K562 (cell line): ENCODE results near the gene OSBPL7. TPM values are rescaled to one million over a fixed set of nuclear protein-coding genes. Genes with fewer than 3 reads are reported as not detected.

Source experiments
- BRCA1 ChIP-seq, 2 experiments: fragments of 450-650 bp in 1 of 2; sonication (generic) in 1 of 2; formaldehyde crosslinking in 1 of 2; IDR thresholded peaks; 2 replicates each; pipeline versions ENCODE4 v1.5.0 to v1.6.1; 2017 to 2020; ENCODE audit warnings: mild to moderate bottlenecking in 1 of 2, missing genetic modification reagents in 1 of 2
- CEBPB ChIP-seq: fragments of 450-650 bp; IDR thresholded peaks from 2 replicates; pipeline ENCODE4 v1.6.1; 2016; ENCODE audit warnings: missing genetic modification characterization, missing compliant biosample characterization
- ESRRA ChIP-seq: fragments of 450-650 bp; IDR thresholded peaks from 2 replicates; pipeline ENCODE4 v1.6.1; 2014; ENCODE audit warnings: low read depth, mild to moderate bottlenecking, moderate library complexity, borderline replicate concordance
- HMBOX1 ChIP-seq: sonication (generic); IDR thresholded peaks from 2 replicates; pipeline ENCODE4 v1.6.1; 2016
- MXI1 ChIP-seq: IDR thresholded peaks from 2 replicates; pipeline ENCODE4 v1.6.1; 2011; ENCODE audit warnings: low read depth, mild to moderate bottlenecking, improper control_type of control experiment, low read length
- NCOA6 ChIP-seq: fragments of 450-650 bp; IDR thresholded peaks from 2 replicates; pipeline ENCODE4 v1.6.1; 2017; ENCODE audit warnings: mild to moderate bottlenecking
- NFIC ChIP-seq: fragments of 450-650 bp; IDR thresholded peaks from 2 replicates; pipeline ENCODE4 v1.6.1; 2017; ENCODE audit warnings: mild to moderate bottlenecking, inconsistent platforms
- NR1H2 ChIP-seq: sonication (generic); formaldehyde crosslinking; IDR thresholded peaks from 2 replicates; pipeline ENCODE4 v1.4.0; 2020; ENCODE audit warnings: mild to moderate bottlenecking, missing genetic modification reagents
- POLR2AphosphoS5 ChIP-seq: IDR thresholded peaks from 2 replicates; pipeline ENCODE4 v1.6.1; 2011; ENCODE audit warnings: mild to moderate bottlenecking, low read depth, low read length, moderate library complexity; ENCODE audit not compliant: control insufficient read depth, insufficient read depth
- PTBP1 ChIP-seq: fragments of 200-400 bp; formaldehyde crosslinking; IDR thresholded peaks from 2 replicates; pipeline ENCODE4 v1.6.1; 2017; ENCODE audit warnings: low read depth, low read length
- PURB ChIP-seq: sonication (generic); formaldehyde crosslinking; IDR thresholded peaks from 2 replicates; pipeline ENCODE4 v1.9.0; 2021; ENCODE audit warnings: low read depth, mild to moderate bottlenecking, missing genetic modification reagents
- SETDB1 ChIP-seq: IDR thresholded peaks from one replicate; pipeline ENCODE4 v1.6.1; 2012; ENCODE audit warnings: low read length, control low read depth, inconsistent platforms
- SRSF1 ChIP-seq: fragments of 200-400 bp; formaldehyde crosslinking; IDR thresholded peaks from 2 replicates; pipeline ENCODE4 v1.6.1; 2017; ENCODE audit warnings: mild to moderate bottlenecking, low read depth, low read length, moderate library complexity
- TAL1 ChIP-seq: fragments of 450-650 bp; IDR thresholded peaks from 2 replicates; pipeline ENCODE4 v1.6.1; 2016; ENCODE audit warnings: mild to moderate bottlenecking
- TCF7L2 ChIP-seq: fragments of 150-350 bp; IDR thresholded peaks from 2 replicates; pipeline ENCODE4 v1.6.1; 2016; ENCODE audit warnings: low read depth, mild to moderate bottlenecking, low read length, moderate library complexity
- ZHX1 ChIP-seq: fragments of 150-350 bp; conservative IDR thresholded peaks from 2 replicates; pipeline ENCODE4 v1.6.1; 2014; ENCODE audit warnings: low read length
- ZNF224 ChIP-seq: sonication (generic); formaldehyde crosslinking; IDR thresholded peaks from 2 replicates; pipeline ENCODE4 v1.8.0; 2022; ENCODE audit warnings: mild to moderate bottlenecking, missing genetic modification reagents
- ZSCAN32 ChIP-seq: fragments of 450-650 bp; formaldehyde crosslinking; IDR thresholded peaks from 2 replicates; pipeline ENCODE4 v1.4.0; 2020; ENCODE audit warnings: mild to moderate bottlenecking, moderate library complexity
- polyA plus RNA-seq, 8 experiments: library from polyadenylated mRNA; depleted of rRNA in 4 of 8; stranded (reverse) in 5 of 8; unstranded in 3 of 8; fragments of >200 nt; fragmentation: Nextera tagmentation in 2 of 8; fragmentation: Illumina TruSeq in 1 of 8; extraction: Ambion mirVana in 2 of 8; extraction: Trizol in 1 of 8; gene quantifications; 2 replicates each; pipeline versions ENCODE4 v1.2.1 to v1.2.3, GENCODE V29; 2011 to 2014; ENCODE audit warnings: inconsistent platforms in 1 of 8, missing spikeins in 1 of 8
- total RNA-seq, 7 experiments: library from RNA; depleted of rRNA in 6 of 7; stranded (reverse); fragments of >200 nt in 6 of 7; fragmentation: Illumina TruSeq in 2 of 7; extraction: Trizol in 2 of 7; gene quantifications; 2 replicates each; pipeline versions ENCODE4 v1.2.1 to v1.2.3, GENCODE V29; 2011 to 2021; ENCODE audit warnings: low replicate concordance in 1 of 7
- TF ChIP-seq, protein P1 (sequence below): fragments of 450-650 bp; IDR thresholded peaks from 2 replicates; pipeline ENCODE4 v1.6.1; 2014; ENCODE audit warnings: low read depth, mild to moderate bottlenecking, moderate library complexity, borderline replicate concordance
- TF ChIP-seq, protein P2 (sequence below): fragments of 450-650 bp; formaldehyde crosslinking; IDR thresholded peaks from 2 replicates; pipeline ENCODE4 v1.4.0; 2020; ENCODE audit warnings: mild to moderate bottlenecking, moderate library complexity
- TF ChIP-seq, protein P3 (sequence below): fragments of 450-650 bp; formaldehyde crosslinking; IDR thresholded peaks from 2 replicates; pipeline ENCODE4 v1.4.0; 2020; ENCODE audit warnings: mild to moderate bottlenecking, moderate library complexity

The OSBPL7 gene
- total and polyA plus RNA-seq, 9 of the 15 experiments (the other 6 are each of a cell fraction or from before 2014, with no cell fraction given): 0.32 to 11.9 (median 5.8) TPM

- TF ChIP-seq POLR2AphosphoS5 (no peak), PURB (CRISPR knock-in tag) (no peak), HMBOX1 (no peak), MXI1 (no peak), SRSF1 (no peak), BRCA1 (IDR thresholded peaks at IDR 0.05) (no peak), BRCA1 (CRISPR knock-in tag; IDR thresholded peaks at IDR 0.05) (no peak), TCF7L2 (no peak), PTBP1 (no peak), ESRRA (peak; percentile 48; the same call in 1 of the 2 replicates), ZNF224 (no peak), NR1H2 (CRISPR knock-in tag) (no peak), TAL1 (no peak), CEBPB (tag) (no peak), ZSCAN32 (CRISPR knock-in tag) (no peak), NCOA6 (no peak), NFIC (no peak), ZHX1 (0 out of 2 replicates have a peak, but pooled peaks have one; percentile 19), SETDB1 (no peak)
- TF ChIP-seq, protein P1, sequence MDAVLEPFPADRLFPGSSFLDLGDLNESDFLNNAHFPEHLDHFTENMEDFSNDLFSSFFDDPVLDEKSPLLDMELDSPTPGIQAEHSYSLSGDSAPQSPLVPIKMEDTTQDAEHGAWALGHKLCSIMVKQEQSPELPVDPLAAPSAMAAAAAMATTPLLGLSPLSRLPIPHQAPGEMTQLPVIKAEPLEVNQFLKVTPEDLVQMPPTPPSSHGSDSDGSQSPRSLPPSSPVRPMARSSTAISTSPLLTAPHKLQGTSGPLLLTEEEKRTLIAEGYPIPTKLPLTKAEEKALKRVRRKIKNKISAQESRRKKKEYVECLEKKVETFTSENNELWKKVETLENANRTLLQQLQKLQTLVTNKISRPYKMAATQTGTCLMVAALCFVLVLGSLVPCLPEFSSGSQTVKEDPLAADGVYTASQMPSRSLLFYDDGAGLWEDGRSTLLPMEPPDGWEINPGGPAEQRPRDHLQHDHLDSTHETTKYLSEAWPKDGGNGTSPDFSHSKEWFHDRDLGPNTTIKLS: peak; percentile 33
- TF ChIP-seq, protein P2, sequence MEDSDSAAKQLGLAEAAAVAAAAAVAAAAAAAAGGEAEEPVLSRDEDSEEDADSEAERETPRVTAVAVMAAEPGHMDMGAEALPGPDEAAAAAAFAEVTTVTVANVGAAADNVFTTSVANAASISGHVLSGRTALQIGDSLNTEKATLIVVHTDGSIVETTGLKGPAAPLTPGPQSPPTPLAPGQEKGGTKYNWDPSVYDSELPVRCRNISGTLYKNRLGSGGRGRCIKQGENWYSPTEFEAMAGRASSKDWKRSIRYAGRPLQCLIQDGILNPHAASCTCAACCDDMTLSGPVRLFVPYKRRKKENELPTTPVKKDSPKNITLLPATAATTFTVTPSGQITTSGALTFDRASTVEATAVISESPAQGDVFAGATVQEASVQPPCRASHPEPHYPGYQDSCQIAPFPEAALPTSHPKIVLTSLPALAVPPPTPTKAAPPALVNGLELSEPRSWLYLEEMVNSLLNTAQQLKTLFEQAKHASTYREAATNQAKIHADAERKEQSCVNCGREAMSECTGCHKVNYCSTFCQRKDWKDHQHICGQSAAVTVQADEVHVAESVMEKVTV (CRISPR knock-in tag): peak; percentile 97
- TF ChIP-seq, protein P3, sequence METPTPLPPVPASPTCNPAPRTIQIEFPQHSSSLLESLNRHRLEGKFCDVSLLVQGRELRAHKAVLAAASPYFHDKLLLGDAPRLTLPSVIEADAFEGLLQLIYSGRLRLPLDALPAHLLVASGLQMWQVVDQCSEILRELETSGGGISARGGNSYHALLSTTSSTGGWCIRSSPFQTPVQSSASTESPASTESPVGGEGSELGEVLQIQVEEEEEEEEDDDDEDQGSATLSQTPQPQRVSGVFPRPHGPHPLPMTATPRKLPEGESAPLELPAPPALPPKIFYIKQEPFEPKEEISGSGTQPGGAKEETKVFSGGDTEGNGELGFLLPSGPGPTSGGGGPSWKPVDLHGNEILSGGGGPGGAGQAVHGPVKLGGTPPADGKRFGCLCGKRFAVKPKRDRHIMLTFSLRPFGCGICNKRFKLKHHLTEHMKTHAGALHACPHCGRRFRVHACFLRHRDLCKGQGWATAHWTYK (CRISPR knock-in tag): no peak; the same call in 1 of the 2 replicates
Observed at GRCh38 chr17:47840742-47841487, 19.3 kb upstream of the OSBPL7 start, which contains the start of gene SCRN2 (continued).
